Measurements from ENCODE around the gene BABAM2.

Gene BABAM2

DNA sequence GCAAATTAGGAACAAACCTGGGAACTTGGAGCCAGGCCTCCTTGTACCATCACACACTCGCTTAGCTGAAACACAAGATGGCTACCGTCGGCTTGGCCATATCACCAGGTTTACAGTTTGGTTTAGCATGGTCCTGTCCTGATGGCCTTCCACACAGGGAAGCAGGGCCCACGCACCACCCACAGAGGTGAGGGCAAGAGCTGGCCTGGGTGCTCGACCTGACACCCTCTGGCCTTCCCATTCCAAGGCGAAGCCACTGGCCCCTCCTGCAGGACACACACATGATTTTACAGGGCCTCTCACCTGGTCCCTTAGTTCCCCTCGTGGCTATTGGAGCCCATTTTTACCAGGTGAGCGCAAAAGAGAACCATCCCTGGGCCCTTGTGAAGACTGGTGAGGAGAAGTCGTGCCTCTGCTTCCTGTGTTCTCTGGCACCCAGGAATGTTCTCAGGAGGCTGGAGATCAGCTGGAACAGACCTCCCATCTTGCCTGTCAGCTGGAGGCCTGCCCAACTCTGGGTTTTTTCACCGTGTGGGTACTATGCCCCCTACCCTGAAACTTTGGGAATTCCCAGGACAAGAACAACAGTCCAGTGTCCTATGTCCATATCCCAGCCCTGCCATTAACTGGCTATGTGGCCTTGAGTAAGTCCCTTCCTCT, 449.1 kb downstream of the BABAM2 start:
- no peak for DNase-seq

- no peak for DNase-seq
Measured at GRCh38 chr2:28340312-28341202, 450.0 kb downstream of the BABAM2 start.

DNA sequence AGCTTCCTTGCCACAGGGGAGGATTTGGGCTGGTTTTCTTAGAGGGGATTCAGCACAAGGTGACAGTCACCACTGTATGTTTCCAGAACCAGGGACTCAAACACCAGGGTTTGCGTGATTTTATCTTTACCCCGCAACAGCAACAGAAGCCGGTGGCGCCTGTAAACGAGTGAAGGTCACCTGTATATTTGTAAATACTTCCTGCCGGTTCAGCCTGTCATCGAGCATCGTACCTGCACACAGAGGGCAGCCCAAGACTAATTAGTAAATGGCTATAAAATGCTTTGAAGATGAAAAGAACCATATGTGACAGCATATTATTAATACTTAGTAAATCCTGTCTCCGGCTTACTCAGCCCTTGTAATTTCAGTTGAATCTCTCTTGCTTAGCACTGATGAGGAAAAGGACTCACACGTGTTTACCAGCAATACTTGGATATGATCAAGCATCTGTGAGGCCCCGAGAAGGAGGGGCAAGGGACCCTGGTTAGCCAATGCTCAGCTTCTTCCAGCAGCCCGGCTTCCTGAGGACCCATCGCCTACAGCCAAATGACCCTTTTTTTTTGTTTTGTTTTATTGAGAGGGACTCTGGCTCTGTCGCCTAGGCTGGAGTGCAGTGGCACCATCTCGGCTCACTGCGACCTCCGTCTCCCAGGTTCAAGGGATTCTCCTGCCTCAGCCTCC, 450.8 kb downstream of the BABAM2 start:
- no peak for DNase-seq

DNA sequence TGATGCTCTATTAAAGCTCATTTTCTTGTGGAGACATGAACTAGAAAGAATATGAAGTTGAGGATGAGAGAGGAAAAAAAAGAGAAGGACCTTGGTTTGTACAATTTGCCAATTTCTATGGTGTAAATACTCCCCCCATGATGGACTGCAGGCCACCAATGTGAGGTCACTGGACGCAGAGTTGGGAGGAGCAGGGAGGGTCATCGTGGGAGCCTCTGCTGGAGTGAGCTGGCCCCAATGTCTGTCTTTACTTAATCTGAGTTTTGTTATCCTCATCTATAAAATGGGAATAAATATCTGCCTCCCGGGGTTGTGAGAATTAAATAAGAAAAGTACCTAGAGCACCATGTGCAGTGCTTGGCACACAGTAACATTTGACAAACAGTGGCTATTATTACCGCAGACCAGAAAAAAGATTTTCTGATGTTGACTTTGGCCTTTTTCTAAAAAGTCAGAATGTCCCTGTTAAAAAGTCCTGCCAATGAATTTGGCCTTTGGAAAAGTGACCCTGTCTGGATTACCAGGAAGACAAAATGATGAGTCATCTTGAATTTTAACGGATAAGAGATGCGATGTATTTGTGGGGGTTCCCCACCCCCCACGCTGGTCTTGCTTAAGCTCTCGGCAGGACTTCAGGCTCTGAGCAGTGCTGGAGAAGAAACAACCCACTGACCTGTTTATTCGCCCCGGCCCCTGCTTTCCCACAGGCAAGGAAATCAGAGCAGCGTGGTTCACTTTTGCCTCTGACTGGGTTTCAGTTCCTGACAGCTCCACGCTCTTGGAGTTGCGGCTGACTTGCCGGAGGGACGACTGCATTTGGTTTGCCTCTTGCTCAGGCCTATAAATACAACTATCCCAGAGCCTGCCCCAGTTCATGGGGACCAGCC, 451.8 kb downstream of the BABAM2 start:
- DNase-seq, result peak; percentile 60

DNA sequence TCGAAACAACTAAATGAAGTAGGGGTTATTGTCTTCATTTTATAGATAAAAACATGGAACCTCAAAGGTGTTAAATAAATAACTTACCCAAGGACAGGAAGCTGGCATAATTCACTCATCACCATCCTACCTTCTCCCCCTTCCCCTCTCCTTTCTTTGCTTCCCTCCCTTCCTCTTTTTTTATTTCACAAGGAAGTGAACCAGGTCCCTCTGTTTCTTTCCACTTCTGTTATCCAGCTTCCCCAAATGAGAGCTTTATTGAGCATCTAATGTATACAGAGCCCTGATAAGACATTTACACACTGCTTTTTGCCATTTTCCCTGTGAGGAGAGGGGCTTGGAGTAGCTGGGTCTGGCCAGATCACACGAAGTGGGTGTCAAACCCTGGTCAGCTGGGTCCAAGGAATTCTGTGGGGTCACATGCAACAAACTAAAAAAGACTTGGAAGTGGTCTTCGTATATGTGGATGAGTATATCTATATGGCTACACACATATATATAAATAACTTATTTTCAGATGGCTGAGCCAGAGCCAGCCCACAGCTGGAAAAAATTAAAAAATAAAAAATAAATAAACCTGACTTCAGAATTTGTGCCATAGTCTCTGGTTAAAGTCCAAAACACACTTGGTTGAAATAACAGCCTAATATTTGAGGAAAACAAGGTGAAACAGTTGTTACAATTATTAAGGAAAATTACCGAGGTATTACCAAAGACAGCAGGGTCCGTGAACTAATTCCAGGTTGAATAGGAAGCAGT, 452.8 kb downstream of the BABAM2 start:
- peak; percentile 67 for DNase-seq

DNA sequence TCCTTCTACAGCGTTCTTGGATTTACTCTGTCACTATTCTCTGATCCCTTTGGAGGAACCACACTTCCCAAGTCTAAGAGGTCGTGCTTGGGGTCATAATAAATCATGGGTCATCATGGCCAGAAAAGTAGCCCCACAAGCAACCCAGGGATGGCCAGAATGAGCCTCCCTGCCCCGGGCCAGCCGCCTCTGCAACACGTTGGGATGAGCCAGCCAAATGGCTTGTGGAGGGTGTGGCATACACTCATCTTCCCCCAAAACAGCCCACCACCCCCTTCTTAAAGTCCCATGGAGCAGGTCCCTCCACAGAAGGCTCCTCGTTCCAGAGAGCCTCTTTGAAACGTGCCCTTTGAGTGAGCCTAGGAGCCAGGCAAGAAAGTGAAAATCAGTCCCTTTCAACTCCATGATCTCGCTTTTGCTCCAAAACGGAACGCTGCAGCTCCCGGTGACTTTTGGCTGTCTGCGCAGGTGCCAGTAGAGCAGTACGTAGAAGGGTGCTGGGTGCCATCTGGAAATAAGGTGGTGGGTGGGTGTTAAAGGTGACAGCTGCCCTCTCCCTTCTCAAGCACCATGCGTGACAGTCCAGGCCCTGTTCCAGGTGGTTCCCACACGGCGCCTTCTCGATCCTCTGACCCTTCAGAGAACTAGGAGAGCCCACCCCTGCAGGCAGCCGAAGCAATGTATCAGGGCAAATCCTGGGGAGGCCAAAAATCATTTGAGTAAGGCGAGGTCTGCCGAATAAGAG, 453.6 kb downstream of the BABAM2 start:
- DNase-seq, result no peak

GRCh38 chr2:28344756-28345373, 454.3 kb downstream of the BABAM2 start:
- DNase-seq, result no peak

DNA sequence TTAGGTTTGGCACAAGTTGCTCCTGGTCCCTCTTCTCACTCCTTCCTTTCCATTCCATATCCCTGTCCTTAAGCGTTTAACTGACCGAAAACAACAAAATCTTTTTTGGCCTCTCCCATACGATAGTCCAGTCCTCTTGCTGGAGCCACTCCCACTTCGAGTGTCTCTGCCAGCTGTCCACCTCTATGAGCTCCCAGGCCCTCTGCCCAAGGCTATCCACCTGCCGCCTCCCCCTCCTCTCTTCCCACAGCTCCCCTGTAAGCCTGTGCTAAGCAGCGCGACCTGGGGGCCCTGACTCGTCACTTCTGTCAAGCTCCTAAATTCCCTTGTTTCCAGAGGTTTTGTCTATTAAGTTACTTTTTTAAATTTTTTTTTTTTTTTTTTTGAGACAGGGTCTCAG, 455.1 kb downstream of the BABAM2 start:
- no peak for DNase-seq

DNA sequence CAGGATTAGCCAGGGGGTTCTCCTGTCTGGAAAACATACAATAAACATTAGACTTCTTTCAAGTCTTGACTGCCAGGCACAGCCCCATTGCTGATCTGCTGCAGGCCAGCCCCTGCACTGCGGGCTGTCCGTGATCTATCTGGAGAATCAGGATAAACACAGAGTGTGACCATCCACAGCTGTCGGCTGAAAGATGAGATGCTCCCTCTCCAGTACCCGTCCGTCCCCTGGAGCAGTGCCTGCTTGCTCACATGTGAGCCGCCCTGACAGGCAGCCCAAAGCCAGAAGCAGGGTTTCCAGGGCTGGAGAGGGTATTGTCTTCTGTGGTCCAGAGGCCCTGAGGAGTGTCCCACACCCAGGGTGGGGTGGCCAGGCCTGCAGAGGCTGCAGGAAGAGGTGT, 456.1 kb downstream of the BABAM2 start:
- DNase-seq, result no peak

DNA sequence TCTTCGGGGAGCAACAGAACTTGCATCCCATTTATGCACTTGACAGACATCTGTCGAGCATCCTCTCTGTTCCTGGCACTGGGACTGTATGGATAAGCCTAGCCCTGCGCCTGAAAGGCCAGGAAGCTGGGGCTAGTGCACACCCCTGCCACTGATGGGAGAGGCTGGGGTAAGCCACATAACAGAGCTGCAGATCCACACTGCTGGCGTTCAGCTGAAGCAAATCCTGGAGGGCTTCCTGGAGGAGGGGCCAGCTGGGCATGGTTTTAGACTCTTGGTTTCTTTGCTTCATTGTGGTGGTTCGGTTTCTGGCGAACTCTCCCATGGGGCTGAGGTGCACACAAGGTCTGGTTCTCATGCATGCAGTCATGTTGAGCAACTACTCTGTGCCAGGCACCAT, 456.7 kb downstream of the BABAM2 start:
- no peak for DNase-seq

GRCh38 chr2:28347596-28347995, 457.1 kb downstream of the BABAM2 start:
- no peak for DNase-seq

DNA sequence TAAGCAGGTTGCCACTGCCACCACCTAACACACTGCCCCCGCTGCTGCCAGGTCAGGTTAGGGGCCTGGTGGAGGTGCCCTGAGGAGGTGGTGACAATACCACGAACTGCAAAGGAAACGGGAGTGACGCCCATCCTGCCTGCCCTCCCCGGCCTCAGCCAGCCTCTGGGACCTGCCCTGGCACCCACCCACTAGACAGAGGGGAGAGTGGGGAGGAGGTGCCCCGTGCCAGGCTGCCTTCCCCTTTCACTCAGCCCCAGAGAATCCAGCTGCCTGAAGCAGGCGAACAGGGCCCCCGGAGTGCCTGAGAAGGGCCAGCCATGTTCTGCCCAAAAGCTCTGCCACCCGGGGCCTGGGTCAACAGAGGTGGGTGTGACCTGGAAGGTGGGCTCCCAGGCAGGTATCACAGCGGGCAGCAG, 457.6 kb downstream of the BABAM2 start:
- DNase-seq, result no peak

DNA sequence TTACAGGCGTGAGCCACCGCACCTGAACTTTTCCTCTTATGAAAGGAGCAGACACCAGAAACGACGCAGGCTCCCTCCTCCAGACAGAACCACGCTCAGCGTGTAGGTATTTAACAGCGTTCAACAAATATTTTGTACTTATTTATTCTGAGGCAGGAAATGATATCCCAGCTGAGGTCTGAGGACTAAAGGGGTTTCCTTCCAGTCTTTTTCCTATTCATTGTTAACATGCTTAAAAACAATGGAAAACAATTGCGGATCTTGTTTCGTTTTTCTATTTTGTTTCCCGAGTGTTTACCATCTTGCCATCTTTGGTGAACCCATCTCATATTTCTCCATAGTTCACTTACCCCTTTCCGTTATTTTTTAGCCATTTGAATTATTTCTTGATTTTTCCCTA, 458.4 kb downstream of the BABAM2 start:
- DNase-seq, result no peak

- DNase-seq, result no peak
Measured at GRCh38 chr2:28349546-28350165, 459.1 kb downstream of the BABAM2 start.

DNA sequence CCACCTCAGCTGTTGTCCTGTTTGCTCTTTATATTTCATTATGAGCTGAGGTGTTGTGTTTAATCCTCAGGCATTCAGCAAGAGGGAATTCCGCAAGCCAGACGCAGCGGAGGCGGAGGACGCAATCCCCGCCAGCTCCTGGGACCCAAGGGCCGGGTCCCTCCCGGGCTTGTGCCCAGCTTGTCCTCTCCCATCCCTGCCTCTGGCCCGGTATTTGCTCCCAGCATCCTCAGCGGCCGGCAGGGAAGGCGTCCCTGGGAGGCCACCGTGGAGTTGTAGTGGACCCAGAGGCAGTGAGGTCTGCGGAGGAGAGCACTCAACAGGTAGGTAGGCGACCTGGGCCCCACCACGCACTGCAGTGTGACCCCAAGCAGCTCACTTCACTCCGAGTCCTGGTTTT, 459.7 kb downstream of the BABAM2 start:
- DNase-seq, result no peak

DNA sequence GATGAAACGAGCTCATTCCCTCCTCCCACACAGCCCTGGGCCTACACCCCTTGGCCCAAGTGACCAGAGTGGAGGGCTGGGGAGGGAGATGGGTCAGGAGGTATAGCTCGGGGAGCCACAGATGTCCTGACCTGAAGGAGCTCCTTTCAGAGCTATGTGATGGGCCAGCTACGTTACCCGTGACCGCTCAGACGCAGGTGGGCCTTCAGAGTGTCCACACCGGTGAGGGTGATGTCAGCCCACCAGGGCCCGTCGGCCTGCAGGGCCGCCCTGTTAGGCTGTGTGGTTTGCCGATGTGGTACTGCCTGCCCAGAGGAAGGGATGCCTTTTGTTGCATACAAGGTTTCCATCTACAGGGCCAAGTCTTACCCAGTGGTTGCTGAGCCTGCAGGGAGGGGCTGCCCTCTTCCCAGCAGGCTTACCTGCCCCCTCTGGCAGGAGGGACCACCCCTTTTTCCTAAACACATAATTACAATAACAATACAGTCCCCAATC, 460.3 kb downstream of the BABAM2 start:
- DNase-seq, result no peak

GRCh38 chr2:28351621-28352020, 461.1 kb downstream of the BABAM2 start:
- DNase-seq, result no peak

DNA sequence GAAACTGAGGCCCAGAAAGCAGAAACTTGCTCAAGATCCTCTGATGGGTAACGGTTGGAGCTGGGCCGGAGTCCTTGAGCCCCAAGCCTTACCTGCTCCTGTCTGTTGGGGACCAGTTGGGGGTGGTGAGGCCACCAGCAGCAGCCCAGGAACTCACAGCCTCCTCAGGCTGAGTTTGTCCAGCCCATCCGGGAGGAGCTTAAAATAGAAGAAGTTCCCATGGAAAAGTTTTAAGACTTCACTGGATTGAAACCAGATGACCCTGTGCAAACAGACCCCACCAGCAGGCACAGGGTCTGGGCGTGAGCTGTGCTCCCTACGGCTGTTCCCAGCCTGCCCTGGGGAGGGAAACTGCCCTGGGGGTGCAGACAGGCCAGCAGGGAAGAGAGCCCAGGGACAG, 461.6 kb downstream of the BABAM2 start:
- no peak for DNase-seq

- no peak for DNase-seq
Measured at GRCh38 chr2:28352610-28353195, 462.2 kb downstream of the BABAM2 start.
